Lower leg skin (tissue), 3 donors: Measurements from ENCODE around the gene MCM10.

Source experiments
- POLR2A ChIP-seq, 2 donors: fragments of 450-650 bp; IDR thresholded peaks; one replicate each; pipeline ENCODE4 v1.6.1; 2016 to 2017; ENCODE audit warnings: antibody characterized with exemption in 2 of 2, mild to moderate bottlenecking in 1 of 2, moderate library complexity in 1 of 2
- TF ChIP-seq, protein P1 (sequence below), 3 donors: fragments of 450-650 bp; IDR thresholded peaks; one replicate each; pipeline ENCODE4 v1.5.1; 2016; ENCODE audit warnings: antibody characterized with exemption in 3 of 3, mild to moderate bottlenecking in 3 of 3, moderate library complexity in 2 of 3

GRCh38 chr10:13168781-13169180 is 7.4 kb downstream of the MCM10 start:
- TF ChIP-seq, protein P1, sequence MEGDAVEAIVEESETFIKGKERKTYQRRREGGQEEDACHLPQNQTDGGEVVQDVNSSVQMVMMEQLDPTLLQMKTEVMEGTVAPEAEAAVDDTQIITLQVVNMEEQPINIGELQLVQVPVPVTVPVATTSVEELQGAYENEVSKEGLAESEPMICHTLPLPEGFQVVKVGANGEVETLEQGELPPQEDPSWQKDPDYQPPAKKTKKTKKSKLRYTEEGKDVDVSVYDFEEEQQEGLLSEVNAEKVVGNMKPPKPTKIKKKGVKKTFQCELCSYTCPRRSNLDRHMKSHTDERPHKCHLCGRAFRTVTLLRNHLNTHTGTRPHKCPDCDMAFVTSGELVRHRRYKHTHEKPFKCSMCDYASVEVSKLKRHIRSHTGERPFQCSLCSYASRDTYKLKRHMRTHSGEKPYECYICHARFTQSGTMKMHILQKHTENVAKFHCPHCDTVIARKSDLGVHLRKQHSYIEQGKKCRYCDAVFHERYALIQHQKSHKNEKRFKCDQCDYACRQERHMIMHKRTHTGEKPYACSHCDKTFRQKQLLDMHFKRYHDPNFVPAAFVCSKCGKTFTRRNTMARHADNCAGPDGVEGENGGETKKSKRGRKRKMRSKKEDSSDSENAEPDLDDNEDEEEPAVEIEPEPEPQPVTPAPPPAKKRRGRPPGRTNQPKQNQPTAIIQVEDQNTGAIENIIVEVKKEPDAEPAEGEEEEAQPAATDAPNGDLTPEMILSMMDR (IDR thresholded peaks at IDR 0.05) = no peak
- TF ChIP-seq POLR2A (IDR thresholded peaks at IDR 0.05) = no peak
